Effector memory CD8-positive, alpha-beta T cell (primary cell): Measurements from ENCODE around the gene USP54.

Experiments used
- ATAC-seq: fragments of 150-1000 bp; cut with Tn5 transposase; replicated peaks from 2 replicates; pipeline ENCODE4 v1.10.0; 2021; ENCODE audit warnings: mild to moderate bottlenecking, moderate library complexity
- DNase-seq, 3 experiments: peaks; one replicate each; pipeline ENCODE4 v3.0.0; 2021
- H3K27ac Mint-ChIP-seq, 2 donors: one replicate each; pipeline ENCODE4 v1.8.0; 2022; ENCODE audit warnings: mild to moderate bottlenecking in 2 of 2, mixed read lengths in 2 of 2, moderate library complexity in 2 of 2
- H3K27me3 Mint-ChIP-seq, 2 donors: one replicate each; pipeline ENCODE4 v1.8.0; 2022; ENCODE audit warnings: mixed read lengths in 2 of 2
- H3K36me3 Mint-ChIP-seq: one replicate; pipeline ENCODE4 v1.8.0; 2022; ENCODE audit warnings: mild to moderate bottlenecking, moderate library complexity, mixed read lengths; ENCODE audit not compliant: insufficient read depth
- H3K4me1 Mint-ChIP-seq, 2 donors: one replicate each; pipeline ENCODE4 v1.8.0; 2022; ENCODE audit warnings: low read depth in 2 of 2, mixed read lengths in 2 of 2
- H3K4me3 Mint-ChIP-seq, 2 donors: one replicate each; pipeline ENCODE4 v1.8.0; 2022; ENCODE audit warnings: mild to moderate bottlenecking in 2 of 2, mixed read lengths in 2 of 2, moderate library complexity in 2 of 2
- H3K9me3 Mint-ChIP-seq, 2 donors: one replicate each; pipeline ENCODE4 v1.8.0; 2022; ENCODE audit warnings: mixed read lengths in 2 of 2

USP54 gene

DNA sequence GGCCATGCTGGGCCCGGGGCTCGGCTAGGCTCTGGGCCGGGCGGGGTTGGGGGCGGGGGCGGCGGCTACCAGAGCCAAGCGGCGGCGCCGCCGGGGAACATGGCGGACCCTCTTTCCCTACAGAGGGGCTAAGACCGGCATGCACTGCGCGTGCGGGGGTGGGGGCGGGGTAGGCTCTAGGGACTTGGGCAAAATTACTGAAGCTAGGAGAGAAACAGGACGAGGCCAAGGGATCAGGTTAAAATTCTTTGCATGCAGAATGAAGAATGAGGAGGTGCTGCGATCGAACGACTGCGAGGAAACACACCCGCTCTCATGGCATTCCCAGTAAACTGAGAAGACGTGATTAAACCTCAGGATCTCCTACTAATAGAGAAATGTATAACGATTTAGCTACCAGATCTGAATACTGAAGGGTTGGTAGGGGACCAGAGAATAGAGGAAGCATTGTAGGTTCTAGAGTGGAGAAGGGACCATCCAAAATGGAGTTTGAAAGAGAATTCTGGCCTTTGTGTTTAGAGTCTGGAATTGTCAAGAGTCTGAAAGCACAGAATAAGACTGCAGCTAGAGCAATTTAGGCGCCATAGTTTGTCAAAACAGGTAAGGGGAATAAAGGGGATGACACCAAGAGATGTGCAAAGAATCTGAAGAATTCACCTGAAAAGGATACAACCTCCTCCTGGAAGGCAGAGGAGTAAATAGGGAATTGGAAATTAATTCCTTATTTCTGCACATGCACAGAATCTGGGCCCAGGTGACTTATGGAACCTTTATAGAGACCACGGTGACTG, 95.1 kb downstream of the USP54 start, which contains the start of gene PPP3CB:
Gene PPP3CB (minus strand): TSS at position 141 of the 791 bp plus-strand sequence. CDS start 135 bp downstream, at position 6.
- DNase-seq: peak in 2 of 3 experiments; percentile 67 to 70
- Mint-ChIP-seq H3K4me3 (peak within 1 kb of the TSS; percentile 86 to 97), H3K36me3 (peaks cover 15% of the 10 kb centered on the region), H3K27ac (peak within 1 kb of the TSS; percentile 86 to 90), H3K27me3 (no peaks in the 10 kb centered on the region), H3K9me3 (no peaks in the 10 kb centered on the region), H3K4me1 (peaks cover 35 to 53% of the 10 kb centered on the region in 2 donors)
- peak; percentile 74 for ATAC-seq

DNA sequence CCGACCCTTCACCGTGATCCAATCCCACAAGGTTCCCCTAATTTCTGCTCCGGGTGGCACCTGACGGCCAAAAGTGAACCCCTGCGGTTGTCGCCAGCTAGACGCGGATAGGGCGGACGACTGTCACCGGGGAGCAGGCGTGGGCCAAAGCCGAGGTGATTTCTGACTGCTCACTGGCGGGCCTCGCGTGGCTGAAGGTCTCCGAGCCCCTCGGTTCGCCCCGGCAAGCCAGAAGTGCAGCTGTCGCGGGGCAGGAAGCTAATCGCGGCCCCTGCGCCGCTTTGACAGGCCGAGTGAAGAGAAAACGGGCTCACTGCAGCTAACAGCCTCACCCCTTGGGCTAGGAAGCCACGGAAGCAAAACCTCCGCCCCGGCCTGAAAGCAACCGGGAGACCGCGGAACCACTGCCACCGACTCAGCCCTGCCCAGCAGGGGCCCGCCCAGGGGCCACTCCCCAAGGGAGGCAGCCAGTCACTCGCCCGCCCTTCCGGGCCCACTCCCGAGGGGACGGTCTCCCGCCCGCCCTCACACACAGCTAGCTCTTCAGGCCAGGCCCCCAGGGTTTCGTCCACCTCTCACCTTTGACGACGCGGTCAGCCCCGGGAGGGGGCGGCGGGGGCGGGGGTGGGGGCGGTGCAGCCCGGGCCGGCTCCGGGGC, 95.8 kb downstream of the USP54 start:
- Mint-ChIP-seq H3K27me3 (no peaks in the 10 kb centered on the region), H3K4me1 (peaks cover 35 to 52% of the 10 kb centered on the region in 2 donors), H3K9me3 (no peaks in the 10 kb centered on the region), H3K36me3 (peaks cover 15% of the 10 kb centered on the region), H3K4me3 (peak overlapping the region; percentile 86 to 97), H3K27ac (peak overlapping the region; percentile 86 to 90)
- DNase-seq: peak; percentile 80 to 85 (median 80)
- ATAC-seq: peak; percentile 85

DNA sequence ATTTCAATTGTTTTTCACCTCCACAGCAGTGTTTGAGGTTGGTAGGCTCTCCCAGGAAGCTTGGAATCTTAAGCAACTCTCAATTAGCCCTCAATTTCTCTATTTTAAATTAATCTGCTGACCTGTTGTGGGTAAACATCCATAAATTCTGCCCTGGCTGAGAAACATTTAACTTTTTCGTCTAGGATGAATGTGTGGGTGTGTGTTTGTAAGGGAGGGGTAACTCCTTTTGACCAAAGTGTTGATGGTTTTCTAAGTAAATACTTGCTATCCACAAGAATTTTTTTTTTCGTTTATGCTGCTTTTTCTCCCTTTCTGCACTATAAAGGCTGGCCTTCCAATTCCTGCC, 96.3 kb downstream of the USP54 start:
- peak overlapping the region; percentile 86 to 97 for H3K4me3 Mint-ChIP-seq
- no peaks in the 10 kb centered on the region for H3K27me3 Mint-ChIP-seq
- DNase-seq (no peak), ATAC-seq (no peak)
- peak overlapping the region; percentile 86 to 90 for H3K27ac Mint-ChIP-seq
- H3K36me3 Mint-ChIP-seq: peaks cover 15% of the 10 kb centered on the region
- H3K4me1 Mint-ChIP-seq: peaks cover 37 to 56% of the 10 kb centered on the region in 2 donors
- no peaks in the 10 kb centered on the region for H3K9me3 Mint-ChIP-seq

DNA sequence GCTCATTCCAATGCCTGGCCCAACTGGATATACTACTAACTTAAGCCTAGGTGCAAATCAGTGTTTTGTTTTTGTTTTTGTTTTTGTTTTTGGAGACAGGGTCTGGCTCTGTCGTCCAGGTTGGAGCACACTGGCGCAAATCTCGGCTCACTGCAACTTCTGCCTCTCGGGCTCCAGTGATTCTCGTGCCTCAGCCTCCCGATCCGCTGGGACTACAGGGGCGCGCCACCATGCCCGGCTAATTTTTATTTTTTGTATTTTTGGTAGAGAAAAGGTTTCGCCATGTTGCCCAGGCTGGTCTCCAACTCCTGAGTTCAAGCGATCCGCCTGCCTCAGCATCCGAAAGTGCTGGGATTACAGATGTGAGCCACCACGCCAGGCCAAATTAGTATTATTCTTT, 96.9 kb downstream of the USP54 start:
- Mint-ChIP-seq H3K27ac (no peak overlapping the region), H3K4me1 (peaks cover 38 to 60% of the 10 kb centered on the region in 2 donors)

DNA sequence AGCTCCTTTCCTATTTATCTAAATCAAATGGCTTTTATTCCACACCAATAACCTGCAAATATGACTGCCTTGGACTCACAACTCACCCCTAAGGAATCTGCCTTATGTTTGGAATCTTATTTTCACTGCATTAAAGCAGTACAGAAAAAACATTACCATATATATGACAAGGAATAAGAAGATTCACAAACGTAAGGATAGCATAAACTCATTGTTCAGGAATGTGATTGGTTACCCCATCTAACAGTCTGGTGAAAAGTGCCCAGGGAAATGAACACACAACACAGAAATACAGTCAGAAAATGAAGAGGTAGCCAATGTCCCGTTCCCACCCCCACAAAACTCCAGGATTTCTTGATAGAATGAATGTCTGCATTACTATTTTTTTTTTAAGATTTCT, 97.4 kb downstream of the USP54 start:
- DNase-seq (no peak), ATAC-seq (no peak)
- no peaks in the 10 kb centered on the region for H3K9me3 Mint-ChIP-seq
- no peak overlapping the region for H3K27ac Mint-ChIP-seq
- peaks cover 15% of the 10 kb centered on the region for H3K36me3 Mint-ChIP-seq
- H3K27me3 Mint-ChIP-seq: no peaks in the 10 kb centered on the region
- H3K4me3 Mint-ChIP-seq: peak overlapping the region; percentile 49 to 74
- peaks cover 40 to 64% of the 10 kb centered on the region in 2 donors for H3K4me1 Mint-ChIP-seq

More for the DNA sequence above, 96.9 kb downstream of the USP54 start:
- peak overlapping the region; percentile 49 to 74 for H3K4me3 Mint-ChIP-seq
- H3K36me3 Mint-ChIP-seq: peaks cover 15% of the 10 kb centered on the region
- DNase-seq: no peak
- no peaks in the 10 kb centered on the region for H3K9me3 Mint-ChIP-seq
- ATAC-seq: no peak
- no peaks in the 10 kb centered on the region for H3K27me3 Mint-ChIP-seq

DNA sequence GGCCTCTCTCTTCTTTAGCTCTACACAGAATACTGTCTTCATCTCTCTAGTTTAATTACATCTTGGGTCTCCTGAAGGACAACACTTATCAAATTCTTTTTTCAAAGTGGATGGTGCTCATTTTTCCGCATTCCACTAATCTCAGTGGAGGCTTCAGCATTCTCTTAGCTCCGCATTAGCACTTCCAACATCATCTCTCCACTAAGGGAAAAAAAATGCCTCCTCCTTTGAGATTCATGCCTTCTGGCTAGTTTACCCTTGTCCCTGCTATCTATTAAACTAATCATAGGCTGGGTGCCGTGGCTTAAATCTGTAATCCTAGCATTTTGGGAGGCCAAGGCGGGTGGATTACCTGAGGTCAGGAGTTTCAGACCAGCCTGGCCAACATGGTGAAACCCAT, 104.5 kb downstream of the USP54 start:
- ATAC-seq (no peak), DNase-seq (no peak)
- Mint-ChIP-seq H3K9me3 (no peaks in the 10 kb centered on the region), H3K36me3 (peaks cover 19% of the 10 kb centered on the region), H3K27ac (no peak overlapping the region), H3K27me3 (no peaks in the 10 kb centered on the region), H3K4me1 (peaks cover 11 to 32% of the 10 kb centered on the region in 2 donors), H3K4me3 (no peak overlapping the region)

DNA sequence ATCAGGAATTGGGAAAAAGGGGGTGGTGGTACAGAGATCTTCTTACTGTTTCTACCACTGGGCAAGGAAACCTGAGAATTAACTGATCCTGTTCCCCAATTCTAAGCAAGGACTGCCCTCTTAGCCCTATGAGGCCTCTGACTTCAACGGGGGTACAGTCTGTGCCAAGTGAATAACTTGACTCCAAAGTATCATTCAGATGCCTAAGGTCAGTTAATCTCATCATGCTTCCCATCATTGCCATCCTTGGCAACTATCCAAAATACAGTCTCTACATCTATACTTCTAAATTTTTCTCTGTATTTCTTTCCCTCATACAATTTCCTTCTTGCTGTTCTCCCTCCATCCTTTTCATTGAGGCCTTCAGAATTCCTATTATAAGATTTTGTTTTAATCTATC, 105.8 kb downstream of the USP54 start:
- H3K4me1 Mint-ChIP-seq: peaks cover 15 to 37% of the 10 kb centered on the region in 2 donors
- H3K36me3 Mint-ChIP-seq: peaks cover 23% of the 10 kb centered on the region
- no peak overlapping the region for H3K4me3 Mint-ChIP-seq
- no peaks in the 10 kb centered on the region for H3K9me3 Mint-ChIP-seq
- peak overlapping the region; percentile 19 for H3K27ac Mint-ChIP-seq
- no peak for DNase-seq
- no peak for ATAC-seq
- H3K27me3 Mint-ChIP-seq: no peaks in the 10 kb centered on the region

DNA sequence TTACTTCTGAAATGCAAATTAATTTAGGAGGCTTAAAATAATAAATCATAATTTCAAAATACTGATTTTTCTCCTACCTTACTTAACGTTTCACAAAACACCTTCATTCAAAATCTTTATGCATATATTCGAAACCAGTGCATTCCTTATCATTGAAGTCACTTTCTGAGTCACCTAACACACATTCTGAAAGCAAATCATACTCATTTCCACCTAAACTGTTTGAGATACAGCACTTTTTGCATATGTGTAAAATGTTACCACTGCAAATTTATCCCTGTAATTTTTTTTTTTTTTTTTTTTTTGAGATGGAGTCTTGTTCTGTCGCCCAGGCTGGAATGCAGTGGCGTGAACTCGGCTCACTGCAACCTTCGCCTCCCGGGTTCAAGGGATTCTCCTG, 111.0 kb downstream of the USP54 start:
- Mint-ChIP-seq H3K27ac (peak overlapping the region; percentile 38 to 66), H3K27me3 (no peaks in the 10 kb centered on the region), H3K9me3 (no peaks in the 10 kb centered on the region), H3K4me3 (peak overlapping the region; percentile 51 to 64), H3K4me1 (peaks cover 5 to 31% of the 10 kb centered on the region in 2 donors), H3K36me3 (peaks cover 58% of the 10 kb centered on the region)
- ATAC-seq (no peak), DNase-seq (no peak)

DNA sequence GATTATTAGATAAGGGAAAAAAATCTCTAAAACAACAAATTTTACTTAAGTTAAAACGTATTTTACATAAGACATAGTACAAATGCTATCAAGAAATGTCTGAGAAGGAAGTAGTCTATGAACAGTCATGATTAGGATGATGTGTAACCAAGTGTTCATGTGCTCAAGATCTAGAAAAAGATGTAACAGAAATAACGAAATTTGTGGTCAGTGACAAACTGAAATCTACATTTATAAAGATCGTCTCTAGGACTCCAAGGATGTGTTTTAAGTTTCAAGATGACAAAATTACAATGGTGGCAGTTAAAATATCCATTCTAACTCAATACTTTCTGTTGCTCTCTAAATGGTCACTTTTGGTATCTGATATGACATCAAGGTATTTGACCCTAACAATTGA, 112.5 kb downstream of the USP54 start:
- Mint-ChIP-seq H3K27ac (peak overlapping the region; percentile 75 to 90), H3K36me3 (peaks cover 73% of the 10 kb centered on the region), H3K4me3 (peak overlapping the region in 1 of 2 donors; percentile 8), H3K27me3 (no peaks in the 10 kb centered on the region), H3K4me1 (peaks cover 5 to 26% of the 10 kb centered on the region in 2 donors), H3K9me3 (no peaks in the 10 kb centered on the region)
- DNase-seq: no peak
- no peak for ATAC-seq

DNA sequence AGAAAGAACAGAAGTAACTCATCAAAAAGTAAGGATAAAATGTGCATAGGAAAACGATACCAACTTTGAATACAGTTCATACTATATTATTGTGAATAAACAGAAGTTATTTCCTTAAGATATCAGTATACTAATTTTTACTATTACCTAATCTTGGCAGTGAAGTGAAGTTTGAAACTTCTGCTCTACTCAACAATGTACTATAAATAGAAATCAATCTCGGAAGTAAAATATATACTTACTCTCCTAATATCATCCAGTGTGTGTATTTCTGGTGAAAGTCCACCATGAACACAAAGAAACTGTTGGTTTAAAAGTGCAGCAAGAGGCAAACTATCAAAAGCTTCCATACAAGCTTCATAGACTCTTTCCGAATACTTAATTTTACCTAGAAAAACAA, 119.9 kb downstream of the USP54 start:
- Mint-ChIP-seq H3K27ac (no peak overlapping the region), H3K4me1 (peaks cover 0 to 4% of the 10 kb centered on the region in 2 donors), H3K4me3 (no peak overlapping the region), H3K27me3 (no peaks in the 10 kb centered on the region), H3K36me3 (peaks cover 83% of the 10 kb centered on the region), H3K9me3 (no peaks in the 10 kb centered on the region)
- ATAC-seq (no peak), DNase-seq (no peak)

DNA sequence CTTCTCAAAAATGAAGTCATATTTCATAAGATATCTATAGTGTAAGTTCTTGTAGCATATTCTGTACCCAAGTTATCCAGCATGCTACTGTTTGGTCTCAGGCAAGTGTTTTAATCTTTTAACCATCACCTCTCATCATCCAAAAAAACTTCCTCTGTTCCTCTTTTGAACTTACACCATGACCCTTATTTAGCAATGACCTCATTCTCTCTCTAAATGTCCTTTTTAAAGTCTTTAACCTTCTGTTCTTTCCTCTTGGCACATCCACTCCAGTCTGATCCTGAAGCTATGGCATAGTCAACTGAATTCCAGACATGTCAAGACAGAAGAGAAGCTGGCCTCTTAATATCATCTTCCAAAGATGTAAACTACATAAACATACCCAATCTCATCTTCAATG, 121.6 kb downstream of the USP54 start:
- Mint-ChIP-seq H3K36me3 (peaks cover 78% of the 10 kb centered on the region), H3K4me1 (peaks cover 0 to 4% of the 10 kb centered on the region in 2 donors), H3K4me3 (no peak overlapping the region), H3K27me3 (no peaks in the 10 kb centered on the region), H3K27ac (no peak overlapping the region), H3K9me3 (no peaks in the 10 kb centered on the region)
- ATAC-seq (no peak), DNase-seq (no peak)

DNA sequence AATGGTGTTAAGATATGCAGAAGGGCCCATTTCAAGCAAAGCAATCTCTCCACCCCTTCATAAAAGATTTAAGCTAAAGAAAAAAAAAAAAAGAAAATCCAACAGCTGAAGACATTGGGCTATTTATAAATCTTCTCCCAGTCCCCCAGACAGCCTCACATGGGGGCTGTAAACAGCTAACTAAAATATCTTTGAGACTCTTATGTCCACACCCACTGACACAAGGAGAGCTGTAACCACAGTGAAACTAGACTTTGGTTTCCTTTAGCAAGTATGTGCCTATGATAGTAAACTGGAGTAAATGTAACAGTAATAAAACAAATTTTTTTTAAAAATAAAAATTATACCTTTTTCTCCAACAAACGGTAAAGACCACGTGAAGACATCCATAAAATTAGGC, 123.9 kb downstream of the USP54 start:
- ATAC-seq: peak; percentile 54
- Mint-ChIP-seq H3K27me3 (no peaks in the 10 kb centered on the region), H3K36me3 (peaks cover 69% of the 10 kb centered on the region), H3K4me3 (no peak overlapping the region), H3K27ac (peak overlapping the region; percentile 49 to 69), H3K9me3 (no peaks in the 10 kb centered on the region), H3K4me1 (peaks cover 0 to 4% of the 10 kb centered on the region in 2 donors)
- DNase-seq: no peak

DNA sequence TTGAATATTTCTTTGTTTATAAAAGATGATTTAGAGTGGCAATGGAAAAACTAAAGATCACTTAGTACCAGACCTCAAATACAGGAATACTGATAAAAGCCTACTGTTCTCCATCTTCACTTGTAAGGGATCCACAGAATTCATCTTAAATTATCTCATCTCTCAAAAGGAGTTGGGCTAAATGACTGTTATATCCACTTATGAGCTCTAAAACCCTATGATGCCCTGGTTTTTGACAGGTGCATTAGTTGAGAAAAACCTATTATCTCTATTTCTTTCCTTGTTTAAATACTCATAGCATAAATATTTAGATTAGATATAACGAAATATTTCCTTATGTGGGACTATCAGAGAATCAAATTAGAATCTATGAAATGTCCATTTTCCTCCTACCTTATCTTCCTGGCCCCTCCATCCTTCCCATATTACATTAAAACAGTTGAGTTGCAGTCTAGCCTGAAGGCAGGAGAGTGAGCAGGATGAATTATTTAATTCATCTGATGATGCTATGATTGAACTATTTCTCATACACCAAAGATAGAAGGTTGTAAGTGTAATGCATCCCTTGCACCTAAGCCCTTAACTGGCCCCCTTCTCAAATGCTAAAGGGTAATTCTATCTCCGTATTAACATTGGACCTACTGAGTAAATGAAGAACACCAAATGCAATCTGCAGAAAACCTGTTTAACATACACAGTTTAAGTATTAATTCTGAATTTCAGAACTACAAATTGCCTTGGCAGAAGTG, 125.0 kb downstream of the USP54 start:
- no peaks in the 10 kb centered on the region for H3K27me3 Mint-ChIP-seq
- H3K36me3 Mint-ChIP-seq: peaks cover 63% of the 10 kb centered on the region
- H3K4me1 Mint-ChIP-seq: peaks cover 0 to 4% of the 10 kb centered on the region in 2 donors
- DNase-seq: no peak
- ATAC-seq: no peak
- no peak overlapping the region for H3K27ac Mint-ChIP-seq
- H3K4me3 Mint-ChIP-seq: no peak overlapping the region
- H3K9me3 Mint-ChIP-seq: no peaks in the 10 kb centered on the region
